HG02763 (cell line): Measurements from ENCODE around the gene HMGCL.
"Not testable (repeated sequence)": the region's sequence is repeated elsewhere in the genome, so short reads cannot be mapped to it uniquely, and the experiment has no call there.

Experiments used
- ATAC-seq: cut with Tn5 transposase; IDR thresholded peaks from one replicate; pipeline ENCODE4 v1.9.1; 2021; ENCODE audit warnings: mild to moderate bottlenecking, moderate library complexity; ENCODE audit not compliant: unreplicated experiment

The HMGCL gene

GRCh38 chr1:23799570-23800399 lies 25.4 kb downstream of the HMGCL start:
- ATAC-seq: peak; percentile 14

GRCh38 chr1:23799255-23799569 lies 26.0 kb downstream of the HMGCL start:
- ATAC-seq: no peak

- no peak for ATAC-seq
These were observed 26.5 kb downstream of the HMGCL start for GRCh38 chr1:23798662-23799142.

GRCh38 chr1:23797478-23798448 lies 27.5 kb downstream of the HMGCL start:
- ATAC-seq: no peak

- ATAC-seq: no peak
These were observed 28.6 kb downstream of the HMGCL start for GRCh38 chr1:23796466-23797271.

GRCh38 chr1:23795676-23796465 lies 29.4 kb downstream of the HMGCL start:
- no peak for ATAC-seq

- not testable (repeated sequence) for ATAC-seq
These were observed 30.5 kb downstream of the HMGCL start for GRCh38 chr1:23794732-23795182.

- ATAC-seq: no peak
These were observed 31.1 kb downstream of the HMGCL start for GRCh38 chr1:23793861-23794731.

- no peak for ATAC-seq
These were observed 32.0 kb downstream of the HMGCL start for GRCh38 chr1:23793018-23793781.

GRCh38 chr1:23792151-23792945 lies 32.9 kb downstream of the HMGCL start:
- no peak for ATAC-seq

GRCh38 chr1:23791516-23792047 lies 33.6 kb downstream of the HMGCL start:
- no peak for ATAC-seq

- peak; percentile 81 for ATAC-seq
These were observed 34.3 kb downstream of the HMGCL start, which contains the start of gene LYPLA2 for GRCh38 chr1:23790696-23791515. TSS of gene LYPLA2 (plus strand) at chr1:23791145. CDS start at chr1:23792683, 1,538 bp downstream.

GRCh38 chr1:23788695-23789094 lies 36.5 kb downstream of the HMGCL start:
- ATAC-seq: no peak

GRCh38 chr1:23787701-23788100 lies 37.5 kb downstream of the HMGCL start:
- ATAC-seq: no peak

- no peak for ATAC-seq
These were observed 40.4 kb downstream of the HMGCL start for GRCh38 chr1:23784846-23785245.

- ATAC-seq: not testable (repeated sequence)
These were observed 42.1 kb downstream of the HMGCL start for GRCh38 chr1:23783141-23783540.
